ENCODE measurements around the gene DNM1L.
"Not testable (repeated sequence)": the region's sequence is repeated elsewhere in the genome, so short reads cannot be mapped to it uniquely, and the experiment has no call there.

DNA sequence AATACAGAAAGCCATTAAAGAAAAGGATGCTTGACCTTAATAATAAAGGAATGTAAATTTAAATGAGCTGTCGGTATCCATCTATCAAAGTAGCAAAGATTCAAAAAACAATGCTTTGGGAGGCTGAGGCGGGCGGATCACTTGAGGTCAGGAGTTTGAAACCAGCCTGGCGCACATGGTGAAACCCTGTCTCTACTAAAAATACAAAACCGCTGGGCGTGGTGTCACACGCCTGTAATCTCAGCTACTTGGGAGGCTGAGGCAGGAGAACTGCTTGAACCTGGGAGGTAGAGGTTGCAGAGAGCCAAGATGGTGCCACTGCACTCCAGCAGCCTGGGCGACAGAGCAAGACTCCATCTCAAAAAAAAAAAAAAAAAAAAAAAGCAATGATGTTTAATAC lies 20.3 kb downstream of the DNM1L start:
- TF ChIP-seq, protein P1, sequence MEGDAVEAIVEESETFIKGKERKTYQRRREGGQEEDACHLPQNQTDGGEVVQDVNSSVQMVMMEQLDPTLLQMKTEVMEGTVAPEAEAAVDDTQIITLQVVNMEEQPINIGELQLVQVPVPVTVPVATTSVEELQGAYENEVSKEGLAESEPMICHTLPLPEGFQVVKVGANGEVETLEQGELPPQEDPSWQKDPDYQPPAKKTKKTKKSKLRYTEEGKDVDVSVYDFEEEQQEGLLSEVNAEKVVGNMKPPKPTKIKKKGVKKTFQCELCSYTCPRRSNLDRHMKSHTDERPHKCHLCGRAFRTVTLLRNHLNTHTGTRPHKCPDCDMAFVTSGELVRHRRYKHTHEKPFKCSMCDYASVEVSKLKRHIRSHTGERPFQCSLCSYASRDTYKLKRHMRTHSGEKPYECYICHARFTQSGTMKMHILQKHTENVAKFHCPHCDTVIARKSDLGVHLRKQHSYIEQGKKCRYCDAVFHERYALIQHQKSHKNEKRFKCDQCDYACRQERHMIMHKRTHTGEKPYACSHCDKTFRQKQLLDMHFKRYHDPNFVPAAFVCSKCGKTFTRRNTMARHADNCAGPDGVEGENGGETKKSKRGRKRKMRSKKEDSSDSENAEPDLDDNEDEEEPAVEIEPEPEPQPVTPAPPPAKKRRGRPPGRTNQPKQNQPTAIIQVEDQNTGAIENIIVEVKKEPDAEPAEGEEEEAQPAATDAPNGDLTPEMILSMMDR (IDR thresholded peaks at IDR 0.05), result not testable (repeated sequence)
- not testable (repeated sequence) for TF ChIP-seq POLR2AphosphoS5 (IDR thresholded peaks at IDR 0.05); POLR2A (IDR thresholded peaks at IDR 0.05; ENCODE audit: low read depth)

All from esophagus muscularis mucosa (tissue), 3 donors.